GM12872 (cell line): Measurements from ENCODE around the gene ZHX3.

Source experiments
- TF ChIP-seq, protein P1 (sequence below): IDR thresholded peaks from 3 replicates; pipeline ENCODE4 v1.5.1; 2011; ENCODE audit warnings: low read depth, mild to moderate bottlenecking, low read length, moderate library complexity; ENCODE audit not compliant: insufficient read depth

ZHX3 gene

DNA sequence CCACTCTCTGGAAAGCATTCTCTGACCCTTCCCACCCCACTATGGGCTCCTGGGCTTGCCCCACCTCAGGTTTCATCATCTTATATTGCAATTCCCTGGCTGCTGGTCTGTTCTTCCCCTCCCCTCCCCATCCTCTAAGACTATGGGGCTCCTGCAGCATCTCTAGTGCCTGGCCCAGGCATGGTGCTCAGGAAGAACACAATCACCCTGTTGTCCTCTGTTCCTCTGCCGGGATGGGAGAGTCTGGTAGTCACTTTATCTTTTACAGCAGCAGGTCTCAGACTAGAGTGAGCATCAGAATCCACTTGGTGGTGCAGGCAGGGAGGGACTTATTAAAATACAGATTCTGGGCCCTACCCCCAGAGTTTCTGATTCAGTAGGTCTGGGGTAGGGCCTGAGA lies 18.1 kb upstream of the ZHX3 start:
- TF ChIP-seq, protein P1, sequence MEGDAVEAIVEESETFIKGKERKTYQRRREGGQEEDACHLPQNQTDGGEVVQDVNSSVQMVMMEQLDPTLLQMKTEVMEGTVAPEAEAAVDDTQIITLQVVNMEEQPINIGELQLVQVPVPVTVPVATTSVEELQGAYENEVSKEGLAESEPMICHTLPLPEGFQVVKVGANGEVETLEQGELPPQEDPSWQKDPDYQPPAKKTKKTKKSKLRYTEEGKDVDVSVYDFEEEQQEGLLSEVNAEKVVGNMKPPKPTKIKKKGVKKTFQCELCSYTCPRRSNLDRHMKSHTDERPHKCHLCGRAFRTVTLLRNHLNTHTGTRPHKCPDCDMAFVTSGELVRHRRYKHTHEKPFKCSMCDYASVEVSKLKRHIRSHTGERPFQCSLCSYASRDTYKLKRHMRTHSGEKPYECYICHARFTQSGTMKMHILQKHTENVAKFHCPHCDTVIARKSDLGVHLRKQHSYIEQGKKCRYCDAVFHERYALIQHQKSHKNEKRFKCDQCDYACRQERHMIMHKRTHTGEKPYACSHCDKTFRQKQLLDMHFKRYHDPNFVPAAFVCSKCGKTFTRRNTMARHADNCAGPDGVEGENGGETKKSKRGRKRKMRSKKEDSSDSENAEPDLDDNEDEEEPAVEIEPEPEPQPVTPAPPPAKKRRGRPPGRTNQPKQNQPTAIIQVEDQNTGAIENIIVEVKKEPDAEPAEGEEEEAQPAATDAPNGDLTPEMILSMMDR: no peak

DNA sequence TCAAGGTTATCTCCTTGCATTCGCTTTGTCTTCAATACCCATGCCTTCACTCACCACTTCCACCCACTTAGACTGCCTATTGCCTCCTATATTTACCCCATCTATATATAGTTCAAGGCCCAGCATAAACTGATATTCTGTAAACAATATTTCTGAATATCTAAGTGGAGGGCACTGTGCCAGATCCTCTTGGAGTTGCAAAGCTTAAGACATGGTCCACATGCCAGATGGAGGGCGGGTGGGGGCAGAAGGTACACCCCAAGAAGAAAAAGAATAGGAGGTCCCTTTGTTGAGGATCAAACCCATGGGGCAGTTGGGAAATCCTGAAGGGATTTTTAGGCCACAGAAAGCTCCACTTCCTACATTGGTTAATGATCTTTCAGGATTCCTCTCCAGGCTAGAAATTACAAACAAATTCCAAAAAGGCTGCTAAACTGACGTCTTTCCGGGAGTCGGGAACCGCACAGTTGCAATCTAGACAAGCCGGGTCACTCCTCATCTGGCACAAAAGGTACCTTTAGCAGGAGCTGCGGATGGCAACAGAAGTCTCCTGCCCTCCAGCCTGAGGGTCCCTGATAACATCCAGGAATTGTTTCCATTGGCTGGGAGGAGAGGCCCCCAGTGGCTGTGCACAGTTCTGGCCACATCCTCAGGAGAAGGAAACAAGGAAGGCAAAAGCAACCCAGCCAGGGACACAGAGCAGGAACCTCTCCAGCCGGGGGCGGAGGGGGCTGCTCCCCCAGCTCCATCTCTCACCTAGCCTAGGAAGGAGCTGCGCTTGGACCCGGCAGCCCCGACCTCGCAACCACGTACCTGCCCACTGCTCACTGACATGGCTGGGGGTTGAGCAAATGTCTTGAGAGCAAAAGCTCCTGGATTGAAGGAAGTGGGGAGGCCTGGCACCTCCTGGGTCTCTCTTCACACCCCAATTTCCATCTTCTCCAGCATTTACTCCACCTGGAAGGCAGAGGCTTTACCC lies 17.2 kb upstream of the ZHX3 start:
- TF ChIP-seq, protein P1: no peak

DNA sequence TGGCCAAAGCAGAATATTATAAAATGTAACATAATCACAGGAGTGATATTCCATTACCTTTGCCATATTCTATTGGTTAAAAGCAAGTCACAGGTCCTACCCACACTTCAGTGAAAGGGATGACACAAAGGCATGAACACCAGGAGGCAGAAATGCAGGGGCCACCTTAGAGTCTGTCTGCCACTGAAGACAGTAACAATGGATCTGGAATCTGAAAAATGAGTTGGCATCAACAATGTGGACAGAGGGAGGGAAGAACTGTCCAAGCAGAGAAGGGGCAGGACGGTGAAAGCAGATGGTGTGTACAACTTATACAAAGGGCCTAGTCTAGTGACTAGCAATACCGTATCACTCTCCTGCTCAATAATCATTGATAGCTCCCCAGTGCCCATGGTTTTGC lies 16.5 kb upstream of the ZHX3 start:
- TF ChIP-seq, protein P1: no peak

DNA sequence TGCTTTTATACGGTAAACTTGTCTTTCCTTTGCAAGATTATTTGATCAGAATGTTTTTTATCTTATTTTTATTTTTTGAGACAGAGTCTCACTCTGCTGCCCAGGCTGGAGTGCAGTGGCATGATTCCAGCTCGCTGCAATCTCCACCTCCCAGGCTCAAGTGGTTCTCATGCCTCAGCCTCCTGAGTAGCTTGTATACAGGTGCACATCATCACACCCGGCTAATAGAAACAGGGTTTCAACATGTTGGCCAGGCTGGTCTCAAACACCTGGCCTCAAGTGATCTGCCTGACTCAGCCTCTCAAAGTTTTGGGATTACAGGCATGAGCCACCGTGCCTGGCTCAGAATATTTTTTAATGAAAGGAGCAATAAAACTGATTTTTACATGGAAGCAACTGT lies 14.2 kb upstream of the ZHX3 start:
- TF ChIP-seq, protein P1: no peak

DNA sequence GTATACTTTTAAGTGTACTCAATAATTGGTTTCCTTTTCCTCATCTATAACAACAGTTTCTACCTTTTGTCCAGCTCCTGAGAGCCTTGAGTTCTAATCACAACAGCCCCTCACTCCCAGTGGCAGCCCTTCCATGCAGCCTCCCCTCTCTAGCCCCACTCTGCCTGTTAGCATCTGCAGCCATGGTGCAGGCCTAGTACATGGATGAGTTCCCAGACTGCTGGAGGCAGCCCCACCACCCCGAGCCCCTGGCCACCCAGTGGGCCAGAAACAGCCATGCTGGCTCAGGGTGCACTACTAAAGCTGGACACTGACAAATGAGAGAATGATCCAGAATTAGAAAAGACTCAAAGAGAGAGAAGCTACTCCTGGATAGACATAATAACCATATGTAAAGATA lies 13.4 kb upstream of the ZHX3 start:
- TF ChIP-seq, protein P1: no peak

DNA sequence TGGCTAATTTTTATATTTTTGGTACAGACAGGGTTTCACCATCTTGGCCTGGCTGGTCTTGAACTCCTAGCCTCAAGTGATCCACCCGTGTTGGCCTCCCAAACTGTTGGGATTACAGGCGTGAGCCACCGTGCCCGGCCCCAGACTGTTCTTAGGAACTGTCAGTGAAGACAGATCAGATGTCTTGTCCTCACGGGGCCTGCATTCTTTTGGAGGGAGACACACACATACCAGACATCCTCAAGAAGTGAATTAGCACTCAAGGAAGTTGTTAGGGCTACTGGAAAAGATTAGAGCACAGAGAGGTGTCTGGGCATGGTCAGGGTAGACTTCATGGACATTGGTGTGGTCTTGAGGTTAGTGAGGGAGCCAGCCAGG lies 12.8 kb upstream of the ZHX3 start:
- TF ChIP-seq, protein P1: no peak

DNA sequence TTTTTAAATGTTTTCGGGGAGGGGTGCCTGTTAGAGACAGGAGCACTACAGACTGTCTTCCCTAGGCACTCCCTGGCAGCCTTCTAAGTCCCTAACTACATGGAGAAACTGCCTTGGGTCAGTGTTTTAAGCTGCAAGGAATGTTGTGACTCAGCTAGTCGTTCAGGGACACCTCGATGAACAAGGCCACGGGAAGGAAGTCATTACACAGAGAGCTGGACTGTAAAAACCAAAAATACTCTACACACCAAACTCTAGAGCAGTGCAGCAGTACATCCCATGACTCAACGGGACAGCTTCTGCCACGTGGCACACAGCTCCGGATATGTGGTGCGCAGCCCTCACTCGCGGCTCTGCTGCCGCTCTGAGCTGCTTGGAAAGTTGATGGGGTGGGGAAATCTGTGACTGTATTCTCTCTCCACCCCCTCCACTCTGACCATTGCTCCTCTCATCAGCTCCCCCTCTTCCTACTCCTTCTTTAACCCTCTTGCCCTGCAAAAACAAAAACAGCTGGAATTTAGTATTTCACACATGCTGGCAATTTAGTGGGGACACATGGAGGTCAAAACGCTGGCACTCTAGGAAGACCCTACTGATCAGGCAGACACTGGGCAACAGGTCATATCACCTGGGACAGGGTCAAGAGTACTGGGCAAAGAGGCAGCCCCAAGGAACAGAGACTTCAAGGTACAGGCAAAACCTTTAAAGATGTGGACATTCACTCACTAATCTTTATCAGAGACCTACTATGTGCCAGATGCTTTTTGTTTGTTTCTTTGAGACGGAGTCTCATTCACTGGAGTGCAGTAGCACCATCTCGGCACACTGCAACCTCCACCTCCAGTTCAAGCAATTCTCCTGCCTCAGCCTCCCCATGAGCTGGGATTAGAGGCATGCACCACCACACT lies 12.2 kb upstream of the ZHX3 start:
- TF ChIP-seq, protein P1: no peak
